Stomach (tissue), 9 donors: ENCODE results near the gene SRCIN1. TPM values are rescaled to one million over a fixed set of nuclear protein-coding genes. Genes with fewer than 3 reads are reported as not detected.

Experiments
- DNase-seq, 2 donors: peaks; one replicate each; pipeline versions ENCODE4 v3.0.0 to v3.0.0-alpha.2; 2013 to 2019
- H3K27ac ChIP-seq, 5 donors: fragments of 200-600 bp in 4 of 5; sonication (generic) in 4 of 5; one replicate each; pipeline ENCODE4 v1.5.1; 2013 to 2019; ENCODE audit warnings: mild to moderate bottlenecking in 1 of 5, moderate library complexity in 1 of 5
- H3K27me3 ChIP-seq, 3 donors: fragments of 200-600 bp; sonication (generic); one replicate each; pipeline ENCODE4 v1.5.1; 2017 to 2019; ENCODE audit warnings: mixed run types in 1 of 3
- H3K36me3 ChIP-seq, 4 donors: fragments of 200-600 bp; sonication (generic); 1 replicate in 3 of 4; 2 replicates in 1 of 4; pipeline ENCODE4 v1.5.1; 2016 to 2019
- H3K4me1 ChIP-seq, 4 donors: fragments of 200-600 bp; sonication (generic); one replicate each; pipeline ENCODE4 v1.5.1; 2016 to 2019
- H3K4me3 ChIP-seq, 4 donors: fragments of 200-600 bp; sonication (generic) in 3 of 4; one replicate each; pipeline ENCODE4 v1.5.1; 2016 to 2019; ENCODE audit warnings: mild to moderate bottlenecking in 1 of 4
- H3K9me3 ChIP-seq, 4 donors: fragments of 200-600 bp; sonication (generic); one replicate each; pipeline ENCODE4 v1.5.1; 2016 to 2019
- CTCF ChIP-seq, 7 experiments: fragments of 450-650 bp in 4 of 7; fragments of 200-600 bp in 3 of 7; sonication (generic) in 3 of 7; IDR thresholded peaks; one replicate each; pipeline ENCODE4 v1.5.1; 2016 to 2019; ENCODE audit warnings: antibody characterized with exemption in 7 of 7, control low read depth in 2 of 7, mild to moderate bottlenecking in 1 of 7
- EP300 ChIP-seq: sonication (generic); formaldehyde crosslinking; IDR thresholded peaks from one replicate; pipeline ENCODE4 v1.6.1; 2017; ENCODE audit warnings: antibody characterized with exemption
- POLR2A ChIP-seq, 4 donors: fragments of 450-650 bp; IDR thresholded peaks; one replicate each; pipeline ENCODE4 v1.6.1; 2016; ENCODE audit warnings: antibody characterized with exemption in 4 of 4, control low read depth in 2 of 4, mild to moderate bottlenecking in 1 of 4, moderate library complexity in 1 of 4
- POLR2AphosphoS5 ChIP-seq, 3 donors: sonication (generic); formaldehyde crosslinking; IDR thresholded peaks; one replicate each; pipeline ENCODE4 v1.6.1; 2016; ENCODE audit warnings: antibody characterized with exemption in 3 of 3
- WGBS, 5 donors: extraction: QIAGEN DNeasy Blood & Tissue Kit in 3 of 5; methylation state at CpG; one replicate each; pipeline versions ENCODE4 v1.1.5 to v1.1.7; 2013 to 2018; 5-methylcytosine and 5-hydroxymethylcytosine counted together
- intact Hi-C: fragments of 100-400 bp; cut with DNase I; formaldehyde crosslinking; loops from one replicate; pipeline ENCODE4 v1.15.1; 2023; ENCODE audit warnings: low total_unique reads
- polyA plus RNA-seq, 3 donors: library from polyadenylated mRNA; stranded (reverse); fragments of 200-250 nt; gene quantifications; one replicate each; pipeline ENCODE4 v1.2.3, GENCODE V29; 2013
- total RNA-seq, 5 donors: library from RNA; depleted of rRNA; stranded (reverse); fragments of >200 nt; gene quantifications; one replicate each; pipeline versions ENCODE4 v1.1.0 to v1.2.3, GENCODE V29; 2014 to 2016
- donor health status: healthy with polysubstance abuse.
- donor health status: Bipolar disorder and iron deficiency.
- donor health status: healthy.

The SRCIN1 gene
- total and polyA plus RNA-seq, 8 donors, result 0.29 to 21.9 (median 1.9) TPM

- peak overlapping the region in 4 of 5 donors; percentile 25 to 75 (median 57) for H3K27ac ChIP-seq
- H3K4me1 ChIP-seq, result peaks cover 0 to 7% (median 0%) of the 10 kb centered on the region in 4 donors
- no peaks in the 10 kb centered on the region for H3K36me3 ChIP-seq
- no peak overlapping the region for H3K4me3 ChIP-seq
- peaks cover 0 to 56% (median 0%) of the 10 kb centered on the region in 3 donors for H3K27me3 ChIP-seq
- intact Hi-C loops, result no loop called here
- DNase-seq, result peak in 1 of 2 donors; percentile 13
- 56 to 76% (median 74%) methylated on average over 8 of the region's 8 CpGs for WGBS, 5 donors
- H3K9me3 ChIP-seq, result no peaks in the 10 kb centered on the region
- no peak for TF ChIP-seq POLR2A (IDR thresholded peaks at IDR 0.05)
- TF ChIP-seq POLR2AphosphoS5 (IDR thresholded peaks at IDR 0.05), result no peak
- TF ChIP-seq CTCF (IDR thresholded peaks at IDR 0.05), result no peak
- no peak for TF ChIP-seq EP300
These were observed 66.4 kb downstream of the SRCIN1 start for GRCh38 chr17:38539386-38539785.

GRCh38 chr17:38538906-38539305 is 66.8 kb downstream of the SRCIN1 start:
- intact Hi-C loops, result no loop called here
- Histone ChIP-seq H3K4me3 (no peak overlapping the region), H3K4me1 (peaks cover 0 to 7% (median 0%) of the 10 kb centered on the region in 4 donors), H3K36me3 (no peaks in the 10 kb centered on the region), H3K9me3 (no peaks in the 10 kb centered on the region), H3K27me3 (peaks cover 0 to 56% (median 0%) of the 10 kb centered on the region in 3 donors), H3K27ac (peak overlapping the region; percentile 25 to 75 (median 46))
- no peak for TF ChIP-seq CTCF (IDR thresholded peaks at IDR 0.05)
- TF ChIP-seq POLR2A (IDR thresholded peaks at IDR 0.05), result no peak
- no peak for TF ChIP-seq EP300
- TF ChIP-seq POLR2AphosphoS5 (IDR thresholded peaks at IDR 0.05), result no peak
- WGBS, 5 donors, result 33 to 62% (median 45%) methylated on average over 9 of the region's 9 CpGs
- DNase-seq, result peak; percentile 28 to 55

- no peak for DNase-seq
- Histone ChIP-seq H3K27me3 (peaks cover 0 to 57% (median 6%) of the 10 kb centered on the region in 3 donors), H3K9me3 (no peaks in the 10 kb centered on the region), H3K4me3 (no peak overlapping the region), H3K36me3 (no peaks in the 10 kb centered on the region), H3K27ac (no peak overlapping the region), H3K4me1 (peaks cover 0 to 7% (median 0%) of the 10 kb centered on the region in 4 donors)
- TF ChIP-seq POLR2A (IDR thresholded peaks at IDR 0.05), result no peak
- TF ChIP-seq EP300, result no peak
- no peak for TF ChIP-seq CTCF (IDR thresholded peaks at IDR 0.05)
- intact Hi-C loops, result no loop called here
- WGBS, 5 donors, result 81 to 89% (median 88%) methylated on average over 4 of the region's 4 CpGs
These were observed 69.1 kb downstream of the SRCIN1 start for GRCh38 chr17:38536661-38537060.

GRCh38 chr17:38535886-38536285 is 69.9 kb downstream of the SRCIN1 start:
- Histone ChIP-seq H3K9me3 (no peaks in the 10 kb centered on the region), H3K27ac (no peak overlapping the region), H3K4me3 (no peak overlapping the region), H3K27me3 (peaks cover 0 to 58% (median 6%) of the 10 kb centered on the region in 3 donors), H3K36me3 (no peaks in the 10 kb centered on the region), H3K4me1 (peaks cover 0 to 7% (median 0%) of the 10 kb centered on the region in 4 donors)
- intact Hi-C loops, result no loop called here
- TF ChIP-seq EP300 (no peak), CTCF (IDR thresholded peaks at IDR 0.05) (no peak), POLR2AphosphoS5 (IDR thresholded peaks at IDR 0.05) (no peak), POLR2A (IDR thresholded peaks at IDR 0.05) (no peak)
- no peak for DNase-seq
- 69 to 79% (median 78%) methylated on average over 8 of the region's 8 CpGs for WGBS, 5 donors
